IMR-90 (cell line): ENCODE measurements around the gene CADM1. TPM values are rescaled to one million over a fixed set of nuclear protein-coding genes. Genes with fewer than 3 reads are reported as not detected.

Experiments
- ATAC-seq: fragments of 200-7000 bp; cut with Tn5 transposase; 2 replicates; pipeline ENCODE4 v1.9.1; 2020; ENCODE audit warnings: low read depth, mild to moderate bottlenecking, moderate library complexity
- BruUV-seq: library from RNA; stranded (reverse); fragments of 400-500 nt; replicated peaks from 2 replicates; lab custom pipeline; 2021; lab: Mats Ljungman, UMichigan
- CTCF ChIA-PET: fragments of 300-600 bp; formaldehyde crosslinking; extraction: SDS; loops from one replicate; lab custom pipeline; 2021; ENCODE audit warnings: antibody characterized with exemption; lab: Yijun Ruan, JAX
- POLR2A ChIA-PET: fragments of 300-600 bp; sonication (Branson Sonifier 250); formaldehyde crosslinking; loops from one replicate; lab custom pipeline; 2022; ENCODE audit warnings: antibody characterized with exemption; ENCODE audit not compliant: unreplicated experiment; lab: Charles Lee
- DNase-seq: peaks from one replicate; pipeline ENCODE4 v3.0.0; 2013
- H2AFZ ChIP-seq: replicated peaks from 2 replicates; pipeline ENCODE3; 2013; ENCODE audit warnings: low read length, mild to moderate bottlenecking; ENCODE audit not compliant: poor library complexity
- H2AK5ac ChIP-seq: 2 replicates; pipeline ENCODE4 v1.6.1; 2013; ENCODE audit warnings: low read depth, low read length, inconsistent platforms
- H2AK9ac ChIP-seq: replicated peaks from 2 replicates; pipeline ENCODE3; 2013; ENCODE audit warnings: mild to moderate bottlenecking, low read depth, low read length, moderate library complexity; ENCODE audit not compliant: poor library complexity
- H2BK120ac ChIP-seq: 2 replicates; pipeline ENCODE4 v1.6.1; 2013; ENCODE audit warnings: low read depth, low read length, inconsistent platforms
- H2BK15ac ChIP-seq: 3 replicates; pipeline ENCODE4 v1.6.1; 2013; ENCODE audit warnings: low read depth, low read length, inconsistent platforms
- H2BK20ac ChIP-seq: 2 replicates; pipeline ENCODE4 v1.6.1; 2013; ENCODE audit warnings: low read depth, mild to moderate bottlenecking, inconsistent platforms, low read length, moderate library complexity
- H2BK5ac ChIP-seq: 2 replicates; pipeline ENCODE4 v1.6.1; 2013; ENCODE audit warnings: mild to moderate bottlenecking, low read depth, low read length, inconsistent platforms; ENCODE audit not compliant: poor library complexity, severe bottlenecking
- H3K14ac ChIP-seq: replicated peaks from 2 replicates; pipeline ENCODE4 v1.6.1; 2013; ENCODE audit warnings: low read depth, low read length, inconsistent platforms
- H3K18ac ChIP-seq: 2 replicates; pipeline ENCODE4 v1.6.1; 2013; ENCODE audit warnings: low read depth, low read length, control low read depth
- H3K23ac ChIP-seq: 2 replicates; pipeline ENCODE4 v1.6.1; 2013; ENCODE audit warnings: low read depth, low read length, inconsistent platforms
- H3K27ac ChIP-seq: 2 replicates; pipeline ENCODE4 v1.5.1; 2013; ENCODE audit warnings: mild to moderate bottlenecking, control low read depth, low read length; ENCODE audit not compliant: insufficient read depth
- H3K27me3 ChIP-seq: 2 replicates; pipeline ENCODE4 v1.6.1; 2013; ENCODE audit warnings: low read length; ENCODE audit not compliant: control insufficient read depth, insufficient read depth
- H3K36me3 ChIP-seq: 2 replicates; pipeline ENCODE4 v1.6.1; 2013; ENCODE audit warnings: low read length, mixed read lengths; ENCODE audit not compliant: control insufficient read depth, insufficient read depth
- H3K4ac ChIP-seq: 2 replicates; pipeline ENCODE4 v1.6.1; 2013; ENCODE audit warnings: low read depth, low read length, inconsistent platforms
- H3K4me1 ChIP-seq: 2 replicates; pipeline ENCODE4 v1.6.1; 2013; ENCODE audit warnings: low read length, mixed read lengths; ENCODE audit not compliant: control insufficient read depth, insufficient read depth
- H3K4me2 ChIP-seq: 2 replicates; pipeline ENCODE4 v1.6.1; 2013; ENCODE audit warnings: low read depth, mild to moderate bottlenecking, control low read depth, low read length, moderate library complexity
- H3K4me3 ChIP-seq: 2 replicates; pipeline ENCODE4 v1.5.1; 2013; ENCODE audit warnings: low read depth, mild to moderate bottlenecking, control low read depth, low read length, moderate library complexity; ENCODE audit not compliant: insufficient read depth
- H3K56ac ChIP-seq: 2 replicates; pipeline ENCODE4 v1.6.1; 2013; ENCODE audit warnings: low read length, inconsistent platforms; ENCODE audit not compliant: insufficient read depth; ENCODE audit errors: extremely low read depth
- H3K79me1 ChIP-seq, 2 experiments: 2 replicates each; pipeline ENCODE4 v1.6.1; 2013; ENCODE audit warnings: low read length in 2 of 2, inconsistent platforms in 1 of 2, low read depth in 1 of 2
- H3K9ac ChIP-seq: 2 replicates; pipeline ENCODE4 v1.6.1; 2013; ENCODE audit warnings: low read depth, low read length, control low read depth
- H3K9me1 ChIP-seq: 2 replicates; pipeline ENCODE4 v1.6.1; 2013; ENCODE audit warnings: low read length, inconsistent platforms; ENCODE audit not compliant: insufficient read depth
- H3K9me3 ChIP-seq: 2 replicates; pipeline ENCODE4 v1.6.1; 2013; ENCODE audit warnings: low read length; ENCODE audit not compliant: control insufficient read depth, insufficient read depth
- H4K20me1 ChIP-seq: 2 replicates; pipeline ENCODE4 v1.6.1; 2013; ENCODE audit warnings: low read length, inconsistent platforms; ENCODE audit not compliant: insufficient read depth
- H4K5ac ChIP-seq: 2 replicates; pipeline ENCODE4 v1.6.1; 2013; ENCODE audit warnings: mild to moderate bottlenecking, low read depth, low read length, control low read depth
- H4K8ac ChIP-seq, 2 experiments: 2 replicates each; pipeline ENCODE4 v1.6.1; 2013; ENCODE audit warnings: low read depth in 2 of 2, low read length in 2 of 2, control low read depth in 1 of 2, inconsistent platforms in 1 of 2
- H4K91ac ChIP-seq: 2 replicates; pipeline ENCODE4 v1.6.1; 2013; ENCODE audit warnings: low read depth, low read length, inconsistent platforms; ENCODE audit not compliant: insufficient read depth
- POLR2A ChIP-seq: IDR thresholded peaks from 2 replicates; pipeline ENCODE4 v1.6.1; 2012; ENCODE audit warnings: mild to moderate bottlenecking, low read depth, low read length
- WGBS, 2 experiments: methylation state at CpG; one replicate each; pipeline versions ENCODE4 v1.1.5 to v1.1.7; 2013; ENCODE audit warnings: missing lambda C conversion rate in 2 of 2; ENCODE audit not compliant: insufficient read length in 1 of 2; ENCODE audit errors: extremely low coverage in 2 of 2; 5-methylcytosine and 5-hydroxymethylcytosine counted together
- dilution Hi-C: fragments of 300-500 bp; cut with HindIII; formaldehyde crosslinking; loops from one replicate; pipeline ENCODE4 v1.14.3; 2018; ENCODE audit warnings: low sequenced_read_pairs; ENCODE audit not compliant: unreplicated experiment
- in situ Hi-C: fragments of 300-500 bp; cut with MboI; formaldehyde crosslinking; loops from 3 replicates; pipeline ENCODE4 v1.14.3; 2019; ENCODE audit warnings: low sequenced_read_pairs, inconsistent platforms, mixed read lengths
- intact Hi-C: fragments of 100-400 bp; cut with micrococcal nuclease; formaldehyde crosslinking; loops from 2 replicates; pipeline ENCODE4 v1.10.0; 2022
- polyA plus RNA-seq, 3 experiments: library from polyadenylated mRNA; depleted of rRNA; stranded (reverse); fragments of >200 nt; gene quantifications; 2 replicates each; pipeline ENCODE4 v1.2.3, GENCODE V29; 2012; ENCODE audit warnings: low replicate concordance in 1 of 3
- total RNA-seq: library from RNA; depleted of rRNA; stranded (reverse); fragments of >200 nt; gene quantifications from 2 replicates; pipeline ENCODE4 v1.2.3, GENCODE V29; 2012

CADM1 gene
- total and polyA plus RNA-seq, 2 of the 4 experiments (the other 2 are of a cell fraction), result 28.8 to 77.1 TPM

GRCh38 chr11:115167456-115167855 is 336.8 kb downstream of the CADM1 start:
- Histone ChIP-seq H2BK120ac (no peak overlapping the region), H3K4me2 (no peak overlapping the region)

More at GRCh38 chr11:115167456-115167855, 336.8 kb downstream of the CADM1 start:
- Histone ChIP-seq H4K8ac (no peak overlapping the region), H3K23ac (no peak overlapping the region), H3K9me3 (no peaks in the 10 kb centered on the region), H3K9me1 (no peaks in the 10 kb centered on the region), H2BK5ac (no peak overlapping the region), H3K79me1 (no peaks in the 10 kb centered on the region), H3K36me3 (no peaks in the 10 kb centered on the region), H2AK9ac (no peak overlapping the region), H2AK5ac (no peak overlapping the region), H4K5ac (no peak overlapping the region), H3K9ac (no peak overlapping the region), H3K27ac (no peak overlapping the region), H3K4me1 (peaks cover 2% of the 10 kb centered on the region; the same call in 1 of the 2 replicates), H2AFZ (no peak overlapping the region), H3K56ac (no peak overlapping the region), H3K27me3 (peaks cover 17% of the 10 kb centered on the region), H3K4me3 (no peak overlapping the region), H3K18ac (no peak overlapping the region), H2BK20ac (no peak overlapping the region), H2BK15ac (no peak overlapping the region), H4K91ac (no peak overlapping the region), H3K14ac (no peak overlapping the region), H3K4ac (no peak overlapping the region), H4K20me1 (no peaks in the 10 kb centered on the region)
- no TSS peak for BruUV-seq
- ATAC-seq (no peak), DNase-seq (no peak)
- in situ Hi-C loops, result no loop called here
- intact Hi-C loops, result loop anchor here (10.0 kb wide), 1 partner anchor 233 kb away; no protein-coding TSS in a partner anchor
- ChIA-PET POLR2A (no interaction called here), CTCF (no interaction called here)
- WGBS, 2 experiments, result 84% methylated on average over 2 of the region's 4 CpGs; no CpG with 5 or more reads in 1 of the 2 experiments
- dilution Hi-C loops, result no loop called here
- TF ChIP-seq POLR2A, result no peak
